ENCODE data around the gene TENM4. TPM values are rescaled to one million over a fixed set of nuclear protein-coding genes. Genes with fewer than 3 reads are reported as not detected.

Gene TENM4
- total RNA-seq, 2 donors from 2014 or later, result 68.2 to 130 TPM

DNA sequence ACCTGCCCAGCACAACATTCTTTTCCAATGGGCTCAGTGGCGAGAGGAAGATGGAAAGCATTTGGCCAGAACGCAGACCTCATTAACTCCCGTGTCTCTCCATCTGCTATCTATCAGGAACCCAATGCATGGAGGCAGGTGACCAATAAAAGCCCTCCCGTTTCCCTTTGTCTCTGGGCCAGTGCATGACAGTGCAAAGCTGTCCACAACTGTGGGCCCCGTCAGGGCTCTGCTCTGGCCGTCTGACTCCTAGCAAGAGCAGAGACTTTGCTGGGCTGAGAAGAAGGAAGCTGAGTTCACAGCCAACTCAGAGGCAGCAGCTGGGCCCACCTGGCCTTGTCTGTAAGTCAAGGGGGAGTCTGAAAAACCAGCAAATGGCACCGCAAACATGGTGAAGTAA is 177.8 kb downstream of the TENM4 start:
- WGBS, 2 experiments (ENCODE audit: insufficient coverage in 1 of 2, insufficient read length in 1 of 2), result 74 to 86% methylated on average over 2 to 7 of the region's 7 CpGs
- H3K4me1 ChIP-seq (ENCODE audit: control insufficient read depth, insufficient read depth, low read length), result peaks cover 16% of the 10 kb centered on the region
- no peak for DNase-seq
- Mint-ChIP-seq H3K36me3 (ENCODE audit: low read depth) (no peaks in the 10 kb centered on the region), H3K4me1 (peaks cover 30% of the 10 kb centered on the region), H3K27me3 (ENCODE audit: insufficient read depth) (no peaks in the 10 kb centered on the region), H3K9me3 (no peaks in the 10 kb centered on the region), H3K27ac (peak overlapping the region; percentile 50), H3K4me3 (no peak overlapping the region)
- peak overlapping the region; percentile 28 for H3K27ac ChIP-seq (ENCODE audit: low read depth, low read length)
- no peak overlapping the region for H3K9ac ChIP-seq (ENCODE audit: extremely low read depth, low read length, poor library complexity, severe bottlenecking)
- no peaks in the 10 kb centered on the region for H3K27me3 ChIP-seq (ENCODE audit: control insufficient read depth, insufficient read depth, low read length, poor library complexity, severe bottlenecking)
- H3K9me3 ChIP-seq (ENCODE audit: control insufficient read depth, low read length), result no peaks in the 10 kb centered on the region
- TF ChIP-seq, protein P1, sequence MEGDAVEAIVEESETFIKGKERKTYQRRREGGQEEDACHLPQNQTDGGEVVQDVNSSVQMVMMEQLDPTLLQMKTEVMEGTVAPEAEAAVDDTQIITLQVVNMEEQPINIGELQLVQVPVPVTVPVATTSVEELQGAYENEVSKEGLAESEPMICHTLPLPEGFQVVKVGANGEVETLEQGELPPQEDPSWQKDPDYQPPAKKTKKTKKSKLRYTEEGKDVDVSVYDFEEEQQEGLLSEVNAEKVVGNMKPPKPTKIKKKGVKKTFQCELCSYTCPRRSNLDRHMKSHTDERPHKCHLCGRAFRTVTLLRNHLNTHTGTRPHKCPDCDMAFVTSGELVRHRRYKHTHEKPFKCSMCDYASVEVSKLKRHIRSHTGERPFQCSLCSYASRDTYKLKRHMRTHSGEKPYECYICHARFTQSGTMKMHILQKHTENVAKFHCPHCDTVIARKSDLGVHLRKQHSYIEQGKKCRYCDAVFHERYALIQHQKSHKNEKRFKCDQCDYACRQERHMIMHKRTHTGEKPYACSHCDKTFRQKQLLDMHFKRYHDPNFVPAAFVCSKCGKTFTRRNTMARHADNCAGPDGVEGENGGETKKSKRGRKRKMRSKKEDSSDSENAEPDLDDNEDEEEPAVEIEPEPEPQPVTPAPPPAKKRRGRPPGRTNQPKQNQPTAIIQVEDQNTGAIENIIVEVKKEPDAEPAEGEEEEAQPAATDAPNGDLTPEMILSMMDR (conservative IDR thresholded peaks at IDR 0.05), result no peak
- H3K4me3 ChIP-seq (ENCODE audit: low read length), result no peak overlapping the region
- no peaks in the 10 kb centered on the region for H3K36me3 ChIP-seq (ENCODE audit: control insufficient read depth, insufficient read depth, low read length)

GRCh38 chr11:79262221-79262620 is 178.6 kb downstream of the TENM4 start:
- no peak overlapping the region for H3K4me3 Mint-ChIP-seq
- TF ChIP-seq, protein P1 (conservative IDR thresholded peaks at IDR 0.05), result no peak
- H3K9me3 ChIP-seq (ENCODE audit: control insufficient read depth, low read length), result no peaks in the 10 kb centered on the region
- no peaks in the 10 kb centered on the region for H3K27me3 Mint-ChIP-seq (ENCODE audit: insufficient read depth)
- no peaks in the 10 kb centered on the region for H3K36me3 Mint-ChIP-seq (ENCODE audit: low read depth)
- DNase-seq, result no peak
- H3K4me1 Mint-ChIP-seq, result peaks cover 26% of the 10 kb centered on the region
- peaks cover 15% of the 10 kb centered on the region for H3K4me1 ChIP-seq (ENCODE audit: control insufficient read depth, insufficient read depth, low read length)
- no peaks in the 10 kb centered on the region for H3K9me3 Mint-ChIP-seq
- 92 to 93% methylated on average over 3 to 4 of the region's 4 CpGs for WGBS, 2 experiments (ENCODE audit: insufficient coverage in 1 of 2, insufficient read length in 1 of 2)
- H3K4me3 ChIP-seq (ENCODE audit: low read length), result no peak overlapping the region
- no peak overlapping the region for H3K27ac Mint-ChIP-seq
- H3K27ac ChIP-seq (ENCODE audit: low read depth, low read length), result no peak overlapping the region
- H3K27me3 ChIP-seq (ENCODE audit: control insufficient read depth, insufficient read depth, low read length, poor library complexity, severe bottlenecking), result no peaks in the 10 kb centered on the region
- no peak overlapping the region for H3K9ac ChIP-seq (ENCODE audit: extremely low read depth, low read length, poor library complexity, severe bottlenecking)
- H3K36me3 ChIP-seq (ENCODE audit: control insufficient read depth, insufficient read depth, low read length), result no peaks in the 10 kb centered on the region

DNA sequence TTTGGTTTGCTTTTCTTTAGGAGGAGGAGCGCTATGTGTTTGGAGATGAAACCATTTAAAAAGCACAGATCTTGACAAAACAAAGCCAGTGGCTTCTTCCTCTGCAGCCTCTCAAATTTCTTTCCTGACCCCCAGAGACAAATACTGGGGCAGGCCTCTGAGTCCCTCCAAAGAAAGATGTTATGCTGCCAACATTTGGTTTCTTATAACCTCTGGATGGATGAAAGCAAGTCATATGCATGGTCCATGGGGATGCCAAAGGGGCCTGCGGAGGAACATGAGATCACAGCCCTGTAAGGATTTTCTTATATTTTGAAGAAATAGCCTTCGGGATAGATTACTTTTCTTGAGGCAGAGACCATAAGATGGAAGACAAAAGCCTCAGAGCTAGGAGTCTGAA is 179.1 kb downstream of the TENM4 start:
- 92 to 100% methylated on average over 2 to 3 of the region's 3 CpGs for WGBS, 2 experiments (ENCODE audit: insufficient coverage in 1 of 2, insufficient read length in 1 of 2)
- H3K36me3 Mint-ChIP-seq (ENCODE audit: low read depth), result peaks cover 4% of the 10 kb centered on the region
- DNase-seq, result no peak
- Histone ChIP-seq H3K9me3 (ENCODE audit: control insufficient read depth, low read length) (no peaks in the 10 kb centered on the region), H3K27ac (ENCODE audit: low read depth, low read length) (no peak overlapping the region), H3K4me3 (ENCODE audit: low read length) (no peak overlapping the region), H3K9ac (ENCODE audit: extremely low read depth, low read length, poor library complexity, severe bottlenecking) (no peak overlapping the region), H3K27me3 (ENCODE audit: control insufficient read depth, insufficient read depth, low read length, poor library complexity, severe bottlenecking) (no peaks in the 10 kb centered on the region), H3K36me3 (ENCODE audit: control insufficient read depth, insufficient read depth, low read length) (no peaks in the 10 kb centered on the region), H3K4me1 (ENCODE audit: control insufficient read depth, insufficient read depth, low read length) (peaks cover 10% of the 10 kb centered on the region)
- TF ChIP-seq, protein P1 (conservative IDR thresholded peaks at IDR 0.05), result no peak
- H3K9me3 Mint-ChIP-seq, result no peaks in the 10 kb centered on the region
- H3K4me3 Mint-ChIP-seq, result no peak overlapping the region
- no peak overlapping the region for H3K27ac Mint-ChIP-seq
- peaks cover 26% of the 10 kb centered on the region for H3K4me1 Mint-ChIP-seq
- H3K27me3 Mint-ChIP-seq (ENCODE audit: insufficient read depth), result no peaks in the 10 kb centered on the region

Measured in endodermal cell (in vitro differentiated cells).